NAMALWA (cell line): ENCODE measurements around the gene DDAH1.
"Not testable (repeated sequence)": the region's sequence is repeated elsewhere in the genome, so short reads cannot be mapped to it uniquely, and the experiment has no call there.

Source experiments
- DNase-seq: peaks from one replicate; pipeline ENCODE4 v3.0.0-alpha.2; 2015; ENCODE audit warnings: low spot score

DDAH1 gene

DNA sequence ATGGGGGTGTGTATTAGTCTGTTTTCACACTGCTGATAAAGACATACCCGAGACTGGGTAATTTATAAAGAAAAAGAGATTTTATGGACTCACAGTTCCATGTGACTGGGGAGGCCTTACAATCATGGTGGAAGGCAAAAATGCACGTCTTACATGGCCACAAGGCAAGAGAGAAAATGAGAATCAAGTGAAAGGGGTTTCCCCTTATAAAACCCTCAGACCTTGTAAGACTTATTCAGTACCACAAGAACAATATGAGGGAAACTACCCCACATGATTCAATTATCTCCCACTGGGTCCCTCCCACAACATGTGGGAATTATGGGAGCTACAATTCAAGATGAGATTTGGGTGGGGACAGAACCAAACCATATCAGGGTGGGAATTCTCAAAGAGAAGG is 5.2 kb upstream of the DDAH1 start:
- not testable (repeated sequence) for DNase-seq

DNA sequence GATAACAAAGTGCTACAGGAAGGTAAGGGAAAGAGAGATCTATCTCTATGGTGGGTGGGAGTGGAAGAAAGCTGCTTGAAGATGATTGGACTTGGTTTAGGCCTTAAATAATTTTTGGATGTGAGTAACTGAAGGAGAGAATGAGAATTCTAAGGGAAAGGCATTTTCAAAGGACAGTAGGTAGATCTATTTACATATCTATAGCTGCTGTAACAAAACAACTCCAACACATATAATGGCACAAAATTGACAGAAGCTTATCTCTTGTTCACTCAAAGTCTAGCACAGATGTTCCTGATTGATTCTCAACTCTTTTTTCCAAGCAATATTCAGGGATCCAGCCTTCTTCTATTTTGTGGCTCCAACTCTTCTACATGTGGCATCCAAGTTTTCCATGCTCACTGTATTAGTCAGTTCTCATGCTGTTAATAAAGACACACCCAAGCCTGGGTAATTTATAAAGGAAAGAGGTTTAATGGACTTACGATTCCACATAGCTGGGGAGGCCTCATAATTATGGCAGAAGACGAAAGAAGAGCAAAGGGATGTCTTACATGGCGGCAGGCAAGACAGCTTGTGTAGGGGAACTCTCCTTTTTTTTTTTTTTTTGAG is 3.1 kb upstream of the DDAH1 start:
- no peak for DNase-seq

DNA sequence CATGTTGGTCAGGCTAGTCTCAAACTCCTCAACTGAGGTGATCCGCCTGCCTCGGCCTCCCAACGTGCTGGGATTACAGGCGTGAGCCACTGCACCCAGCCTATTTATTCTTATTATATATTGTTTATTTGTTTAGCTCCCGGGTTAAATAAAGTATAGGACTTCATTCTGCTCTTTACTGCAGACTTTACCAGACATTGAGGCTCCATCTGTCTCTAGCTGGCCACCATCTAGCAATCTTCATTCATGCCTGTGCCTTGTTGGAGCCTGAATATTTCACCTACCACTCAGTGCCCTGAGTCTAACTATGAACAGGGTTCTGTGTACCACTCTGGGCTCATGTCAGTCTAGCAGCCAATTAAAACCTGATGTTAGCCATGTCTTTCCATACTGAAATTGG is 2.1 kb upstream of the DDAH1 start:
- no peak for DNase-seq

DNA sequence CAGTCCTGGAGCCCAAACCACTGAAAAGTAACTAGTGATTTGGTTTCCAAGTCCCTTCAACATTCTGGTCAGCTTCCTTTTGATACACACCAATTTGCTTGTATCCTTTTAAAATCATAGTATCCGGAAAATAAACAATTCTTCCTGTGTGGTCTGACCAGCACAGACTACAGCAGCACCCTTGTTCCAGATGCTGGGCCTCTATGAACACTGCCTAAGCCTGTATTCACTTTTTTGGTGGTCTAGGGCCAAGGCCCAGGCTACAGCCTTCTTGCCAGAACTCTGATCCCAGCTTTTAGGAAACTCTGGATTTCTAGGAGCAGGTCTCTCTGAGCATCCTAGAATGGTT is 801 bp upstream of the DDAH1 start:
- no peak for DNase-seq

DNA sequence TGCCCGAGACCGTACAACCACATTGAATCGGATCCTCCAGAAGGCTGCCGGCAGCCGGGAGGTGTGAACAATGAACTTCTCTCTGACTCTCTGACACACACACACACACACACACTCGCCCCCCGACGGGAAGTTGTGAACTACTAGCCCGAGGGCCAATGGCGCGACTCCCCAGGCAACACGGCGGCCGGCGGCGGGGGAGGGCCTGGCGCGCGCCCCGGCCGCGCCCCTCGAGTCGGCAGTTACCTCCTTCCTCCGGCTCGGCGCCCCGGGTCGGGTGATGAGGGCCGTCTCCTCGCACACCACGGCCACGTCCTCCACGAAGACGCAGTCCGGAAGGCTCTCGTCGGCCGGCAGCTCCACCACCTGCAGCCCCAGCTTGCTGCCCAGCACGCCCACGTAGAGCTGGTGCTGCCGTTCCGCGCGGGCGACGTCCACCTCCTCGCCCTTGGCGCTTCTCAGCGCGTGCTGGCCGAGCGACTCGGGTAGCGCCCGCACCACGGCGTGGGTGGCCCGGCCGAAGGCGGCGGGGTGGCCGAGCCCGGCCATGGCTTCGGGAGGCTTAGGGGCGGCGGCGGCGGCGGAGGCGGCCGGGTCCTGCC is 361 bp downstream of the DDAH1 start:
- no peak for DNase-seq

DNA sequence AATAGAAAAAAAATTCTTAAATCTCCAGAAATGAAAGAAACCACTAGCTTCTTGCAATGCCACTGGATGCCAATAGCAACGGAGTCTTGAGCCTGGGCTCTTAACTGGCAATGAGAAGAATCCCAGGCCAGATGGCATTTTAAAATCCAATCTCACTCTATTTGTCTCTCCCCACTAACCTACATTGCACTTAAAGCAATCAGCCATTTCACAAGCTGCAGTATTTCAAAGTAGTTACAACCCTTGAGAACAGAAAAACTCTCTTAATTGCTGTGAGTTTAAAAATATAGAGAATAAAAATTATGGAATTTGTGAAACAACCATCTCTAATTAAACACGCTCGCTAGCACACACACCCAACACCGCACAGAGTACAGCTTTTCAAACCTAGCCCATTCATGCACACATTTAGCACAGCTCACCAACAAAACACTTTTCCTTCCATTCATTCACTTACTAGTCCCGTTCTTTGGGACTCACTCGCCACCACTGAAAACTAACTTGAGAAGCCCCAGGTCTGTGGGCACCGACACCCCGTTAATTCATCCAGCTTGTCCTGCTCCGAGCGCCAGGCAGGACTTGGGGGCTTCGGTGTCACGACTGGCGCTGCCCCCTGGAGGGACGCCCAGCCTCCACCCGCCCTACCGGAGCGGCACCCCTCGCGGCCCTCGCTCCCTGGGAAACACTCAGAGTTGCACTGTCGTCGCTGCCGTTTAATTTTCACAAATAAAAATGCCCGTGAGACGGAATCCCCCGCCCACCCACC is 1.0 kb downstream of the DDAH1 start:
- no peak for DNase-seq

DNA sequence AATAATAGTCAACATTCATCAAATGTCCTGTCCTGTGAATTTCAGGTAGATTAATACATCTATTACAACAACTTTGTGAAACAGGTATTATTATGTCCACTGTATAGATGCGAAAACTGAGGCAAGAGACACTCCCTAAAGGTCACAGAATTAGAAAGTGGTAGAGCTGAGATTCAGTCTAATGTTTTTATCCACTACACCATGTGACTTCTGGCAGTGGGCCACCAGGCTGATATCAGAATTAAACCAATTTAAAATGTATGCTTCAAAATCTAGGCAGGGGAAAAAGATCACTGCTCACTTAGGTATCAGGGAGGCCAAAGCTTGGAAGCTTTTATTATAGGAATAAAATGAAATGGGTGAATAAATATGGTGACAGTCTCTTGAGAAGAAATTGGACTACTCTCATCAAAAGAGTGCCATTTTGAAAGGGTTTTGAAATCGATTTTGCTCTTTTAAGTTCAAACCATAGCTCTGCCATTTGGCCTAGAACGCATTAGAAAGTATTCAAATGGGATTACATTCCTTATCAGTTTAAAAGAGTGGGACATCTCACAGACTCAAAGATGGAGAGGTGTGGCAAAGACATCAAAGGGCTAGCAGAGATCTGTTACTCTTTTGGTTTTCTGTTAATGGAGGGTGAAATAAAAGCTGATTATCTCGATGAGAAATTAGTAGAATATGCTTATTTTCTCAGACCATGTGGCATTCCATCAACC is 1.9 kb downstream of the DDAH1 start:
- no peak for DNase-seq

DNA sequence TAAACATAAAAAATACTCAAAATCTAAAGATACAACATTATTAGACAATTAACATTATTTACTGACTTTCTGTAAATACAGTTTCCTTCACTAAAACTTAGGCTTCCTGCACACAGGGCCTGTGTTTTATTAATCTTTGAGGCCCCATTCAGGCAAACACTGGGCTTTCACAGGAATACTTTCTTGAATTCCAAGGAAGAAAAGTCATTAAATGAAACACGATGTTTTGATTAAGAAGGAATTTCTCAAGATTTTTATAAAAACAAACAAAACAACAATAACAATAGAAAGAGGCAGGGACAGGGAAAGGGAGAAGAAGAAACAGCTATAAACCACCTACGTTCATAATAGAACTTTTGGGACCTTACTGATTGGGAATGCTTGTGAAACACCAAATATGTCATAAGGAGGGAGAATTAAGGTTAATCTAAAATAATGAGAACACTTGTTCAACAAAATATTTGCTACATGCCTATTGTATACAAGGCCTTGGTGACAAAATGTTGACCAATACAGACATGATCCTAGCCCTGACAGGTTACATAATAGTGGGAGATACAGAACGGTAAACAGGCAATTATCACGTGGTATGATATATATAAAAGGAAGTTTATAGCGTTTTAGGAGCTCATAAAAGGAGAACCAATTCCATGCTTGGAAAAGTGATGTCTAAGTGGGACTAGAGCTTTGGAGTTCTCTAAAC is 3.6 kb downstream of the DDAH1 start:
- DNase-seq = no peak

DNA sequence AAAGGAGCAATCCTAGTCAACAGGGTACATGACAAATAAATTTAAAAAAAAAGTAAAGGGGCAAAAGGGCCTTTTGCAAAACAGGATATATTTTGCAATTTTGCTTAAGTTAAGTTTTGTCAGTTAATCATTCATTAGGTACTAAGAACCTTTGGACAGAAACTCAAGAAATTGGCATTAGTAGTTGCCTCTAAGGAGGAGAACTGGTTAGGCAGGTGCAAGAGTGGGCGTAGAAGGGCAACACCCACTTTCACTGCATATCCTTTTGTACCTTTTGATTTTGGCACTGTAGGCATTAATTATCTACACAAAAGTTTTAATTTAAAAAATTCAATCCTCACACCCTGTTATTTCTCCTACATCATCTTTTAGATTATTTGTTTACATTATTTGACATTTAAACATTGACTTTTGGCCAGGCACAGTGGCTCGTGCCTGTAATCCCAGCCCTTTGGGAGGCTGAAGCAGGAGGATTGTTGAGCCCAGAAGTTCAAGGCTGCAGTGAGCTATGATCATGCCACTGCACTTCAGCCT is 4.3 kb downstream of the DDAH1 start:
- DNase-seq = no peak

DNA sequence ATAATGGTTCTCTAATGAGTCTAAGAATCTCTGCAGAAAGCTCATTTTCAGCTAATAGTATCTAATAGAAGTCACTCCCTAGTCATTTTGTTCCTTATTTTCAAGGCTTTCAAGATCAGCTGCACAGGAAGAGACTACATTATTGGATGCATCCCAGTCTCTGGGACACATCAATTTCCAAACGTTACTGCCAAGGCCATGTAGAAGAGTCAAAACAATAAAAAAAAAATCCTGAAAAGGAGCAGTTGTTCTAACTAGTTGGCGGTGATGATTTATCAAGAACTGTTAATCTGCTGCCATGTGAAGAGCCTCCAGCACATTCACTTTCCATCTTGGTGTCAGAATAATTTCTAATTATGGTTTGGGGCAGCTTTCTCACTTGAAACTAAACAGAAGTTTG is 5.7 kb downstream of the DDAH1 start:
- no peak for DNase-seq

DNA sequence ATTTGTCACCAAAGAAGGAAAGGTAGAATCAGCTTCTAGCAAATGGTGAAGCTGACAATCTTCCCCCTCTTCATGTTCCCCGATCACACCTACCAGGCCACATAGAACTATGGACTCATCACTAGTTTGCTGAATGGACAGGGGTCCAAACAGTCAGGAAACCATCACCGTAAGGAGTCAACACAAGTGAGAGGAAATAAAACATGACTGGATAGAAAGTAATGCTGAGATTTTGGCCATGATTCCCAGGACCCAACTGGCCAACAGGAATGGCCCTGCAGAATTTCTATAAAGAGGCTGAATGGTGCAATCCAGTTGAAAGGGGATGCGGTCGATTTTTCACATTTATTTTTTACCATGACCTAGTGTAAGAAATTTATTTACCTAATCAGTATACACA is 10.7 kb downstream of the DDAH1 start:
- no peak for DNase-seq

DNA sequence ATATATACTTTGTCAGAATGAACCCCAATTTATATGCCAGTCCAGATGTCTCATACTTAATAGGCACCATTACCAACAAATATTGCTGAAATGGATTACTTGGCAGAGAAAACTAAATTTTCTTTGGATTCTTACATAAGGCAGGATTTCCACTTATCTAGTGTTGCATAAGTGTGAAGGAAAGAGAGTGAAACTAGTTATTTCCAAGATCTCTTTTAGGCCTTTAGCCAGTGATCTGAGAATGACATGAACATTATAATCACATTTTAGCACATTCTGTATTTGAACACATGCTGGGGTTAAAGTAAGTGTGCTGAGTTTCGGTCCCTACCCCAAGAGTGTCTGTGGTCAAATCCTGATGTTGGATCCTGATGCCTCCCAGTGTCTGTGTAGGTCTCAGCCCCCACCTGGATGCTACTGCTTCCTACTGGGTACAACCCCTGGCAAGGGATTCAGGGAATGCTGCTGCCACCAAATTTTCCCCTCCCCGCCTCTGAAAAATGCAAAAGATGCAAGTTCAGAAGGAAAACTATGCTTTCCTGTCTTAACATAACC is 11.2 kb downstream of the DDAH1 start:
- no peak for DNase-seq

DNA sequence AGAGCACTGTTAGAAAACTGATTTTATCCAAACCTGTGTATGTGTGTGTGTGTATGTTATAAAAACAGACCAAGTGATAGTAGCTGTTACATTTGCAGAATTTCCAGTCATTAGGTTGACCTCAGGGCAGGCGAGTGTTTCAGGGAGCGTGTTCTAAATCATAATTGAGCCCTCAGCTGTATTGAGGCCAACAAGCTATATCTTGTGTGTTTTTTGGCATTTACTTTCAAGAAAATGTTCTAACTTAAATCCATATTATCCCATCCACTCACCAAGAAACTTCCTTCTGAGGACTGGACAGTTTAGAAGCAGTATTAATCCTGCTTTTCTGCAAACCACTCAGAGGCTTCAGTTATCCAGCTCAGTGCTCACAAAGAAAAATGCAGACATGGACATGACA is 12.0 kb downstream of the DDAH1 start:
- DNase-seq = no peak

DNA sequence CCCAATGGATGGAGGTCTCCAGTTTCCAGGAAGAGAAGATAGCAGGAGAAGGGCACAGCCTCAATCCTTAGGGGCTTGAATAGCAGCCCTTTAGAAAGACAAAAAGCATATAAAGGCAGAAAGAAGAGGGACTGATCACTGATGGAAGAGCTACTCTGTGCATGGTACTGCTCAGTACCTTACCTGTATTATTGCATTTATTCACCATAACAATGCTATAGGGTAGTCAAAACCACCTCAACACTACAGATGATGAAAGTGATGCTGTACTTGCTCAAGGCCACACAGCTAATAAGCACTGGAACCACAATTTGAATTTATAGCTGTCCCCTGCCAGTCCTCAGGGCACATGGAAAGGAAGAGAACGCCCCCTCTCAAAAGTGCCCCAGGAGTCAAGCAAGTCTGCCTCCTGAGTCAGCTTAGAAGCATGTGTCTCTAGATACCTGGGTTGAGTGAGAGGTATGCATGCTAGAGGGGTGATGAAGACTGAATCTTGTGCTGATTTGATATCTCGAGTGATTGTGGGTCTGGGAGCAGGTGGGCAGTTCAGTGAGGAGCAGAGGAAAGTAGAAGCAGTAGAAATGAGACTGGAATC is 13.6 kb downstream of the DDAH1 start:
- no peak for DNase-seq

DNA sequence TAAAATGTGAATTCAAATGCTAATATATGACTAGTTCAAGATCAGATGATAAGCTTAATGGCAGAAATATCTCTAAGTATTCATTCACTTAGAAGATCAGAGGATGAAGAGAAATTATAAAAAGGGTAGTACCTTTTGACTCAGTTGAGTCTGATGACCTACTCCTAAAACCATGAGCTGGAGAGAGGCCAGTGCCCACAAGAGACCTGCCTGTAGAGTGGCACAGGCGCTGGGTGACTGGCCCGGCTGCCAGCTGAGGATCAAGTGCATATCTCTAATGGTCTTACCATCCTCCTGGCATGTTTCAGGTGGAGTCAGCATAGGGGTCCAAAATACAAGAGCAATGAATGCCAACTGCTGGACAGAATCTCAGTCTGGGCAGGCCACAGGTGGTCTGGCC is 14.1 kb downstream of the DDAH1 start:
- no peak for DNase-seq

DNA sequence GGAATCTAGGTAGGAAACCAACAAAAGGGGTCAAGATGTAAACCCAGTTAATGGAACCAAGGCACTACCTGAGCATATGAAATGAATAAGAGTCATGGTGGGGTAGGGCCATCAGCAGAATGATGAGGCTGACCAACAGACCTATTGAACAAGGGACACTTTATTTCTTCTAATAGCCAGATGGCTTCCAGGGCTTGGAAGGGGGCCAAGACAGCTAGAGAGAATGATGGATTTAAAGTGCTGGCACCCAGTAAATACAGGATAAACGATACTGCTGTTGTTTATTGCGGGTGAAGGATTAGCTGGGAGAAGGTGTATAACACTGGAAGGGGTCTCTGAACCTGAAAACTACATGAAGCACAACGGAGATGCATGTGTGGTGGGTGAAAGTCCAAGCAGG is 15.6 kb downstream of the DDAH1 start:
- DNase-seq = no peak

DNA sequence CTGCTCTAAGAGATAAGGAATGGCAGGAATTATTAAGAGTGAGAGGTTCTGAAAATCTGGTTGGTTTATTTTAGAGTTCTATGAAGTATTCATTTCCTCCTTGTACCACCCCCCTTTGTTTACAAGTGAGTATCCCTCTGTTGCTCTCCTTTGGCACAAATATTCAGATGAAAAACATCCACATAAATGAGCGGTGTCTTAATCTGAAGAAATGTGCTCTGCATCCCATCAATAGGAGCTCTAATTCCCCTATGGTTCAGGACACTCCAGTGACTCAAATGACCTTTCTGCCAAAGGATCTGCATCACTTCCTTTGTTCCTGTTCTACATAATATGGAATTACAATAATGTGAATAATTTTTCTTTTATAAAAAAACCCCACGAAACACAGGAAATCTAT is 16.6 kb downstream of the DDAH1 start:
- DNase-seq = no peak

DNA sequence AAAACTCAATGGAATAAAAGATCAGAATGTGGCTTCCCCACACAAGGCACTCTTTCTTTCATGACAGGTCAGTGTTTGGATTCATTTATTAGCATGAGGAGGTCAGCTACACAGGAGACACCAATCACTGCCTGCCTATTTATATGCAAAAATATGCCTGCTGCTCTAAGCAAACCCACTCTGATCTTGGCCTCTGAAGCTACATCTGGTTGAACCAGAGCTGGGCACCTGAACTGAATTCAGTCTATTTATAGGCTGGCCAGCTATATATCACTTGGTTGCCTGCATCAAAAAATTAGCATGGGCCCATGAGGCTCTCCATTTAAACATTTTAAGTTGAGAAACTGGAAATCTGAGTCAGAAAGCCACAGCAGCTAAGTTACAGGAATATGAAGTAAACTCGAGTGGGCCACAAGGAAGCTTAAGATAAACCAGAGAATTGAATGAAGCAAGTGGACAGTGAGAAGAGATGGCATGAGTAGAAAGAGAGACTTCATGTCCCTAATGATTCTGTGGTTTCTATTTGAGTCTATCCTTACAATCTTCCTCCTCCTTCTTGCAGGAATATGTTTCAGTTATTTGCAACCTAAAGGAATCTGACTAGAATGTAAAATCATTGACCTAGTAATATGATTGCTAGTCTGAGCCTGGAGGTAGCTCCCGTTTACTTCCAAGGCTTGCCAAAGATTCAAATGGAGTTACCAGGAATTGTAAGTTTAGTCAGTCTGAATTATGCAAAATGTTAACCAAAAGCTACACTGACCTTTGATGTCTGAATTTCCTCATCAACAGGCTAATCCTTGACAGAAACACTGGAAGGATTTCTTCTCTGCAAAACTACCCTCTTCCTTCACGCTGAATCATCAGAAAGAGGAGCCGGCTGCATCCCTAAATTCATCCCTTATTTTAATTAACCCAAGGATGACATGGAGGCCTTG is 17.7 kb downstream of the DDAH1 start:
- no peak for DNase-seq

DNA sequence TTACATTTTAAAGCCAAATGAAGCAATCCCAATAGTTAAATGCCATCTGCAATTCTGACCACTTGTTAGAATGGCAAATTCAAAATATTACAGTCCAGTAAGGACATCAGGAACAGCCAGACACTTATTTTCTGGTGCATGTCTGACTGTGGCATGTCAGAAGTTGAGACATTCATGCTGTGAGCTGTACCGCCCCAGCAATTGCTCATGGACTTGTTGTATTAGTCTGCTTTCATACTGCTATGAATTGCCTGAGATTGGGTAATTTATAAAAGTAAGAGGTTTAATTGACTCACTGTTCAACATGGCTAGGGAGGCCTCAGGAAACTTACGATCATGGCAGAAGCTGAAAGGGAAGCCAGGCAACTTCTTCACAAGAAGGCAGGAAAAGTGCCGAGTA is 19.1 kb downstream of the DDAH1 start:
- no peak for DNase-seq

DNA sequence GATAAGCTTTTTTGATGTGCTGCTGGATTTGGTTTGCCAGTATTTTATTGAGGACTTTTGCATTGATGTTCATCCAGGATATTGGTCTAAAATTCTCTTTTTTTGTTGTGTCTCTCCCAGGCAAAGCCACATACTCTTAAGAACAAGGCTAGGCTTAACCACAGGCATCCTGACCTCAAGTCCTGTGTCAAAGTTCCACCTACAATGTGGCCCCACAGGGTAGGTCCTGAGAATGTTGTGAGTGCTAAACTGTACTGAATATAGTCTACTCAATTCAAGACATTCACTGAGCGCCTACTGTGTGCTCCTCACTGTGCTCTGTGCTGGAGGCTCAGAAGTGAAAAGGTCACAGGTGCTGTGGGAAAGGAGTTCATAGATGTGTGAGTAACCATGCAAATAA is 20.6 kb downstream of the DDAH1 start:
- no peak for DNase-seq
